HEK293T (cell line): ENCODE results near the gene PRR23A.

Experiments
- CTCF ChIA-PET: fragments of 350-600 bp; formaldehyde crosslinking; extraction: SDS; loops from one replicate; lab custom pipeline; 2021; ENCODE audit warnings: antibody characterized with exemption, inconsistent platforms; lab: Yijun Ruan, JAX
- POLR2A ChIA-PET: fragments of 350-600 bp; formaldehyde crosslinking; extraction: SDS; loops from one replicate; lab custom pipeline; 2020; ENCODE audit warnings: antibody characterized with exemption, inconsistent platforms; lab: Yijun Ruan, JAX
- DNase-seq: peaks from one replicate; pipeline ENCODE4 v3.0.0; 2012; ENCODE audit warnings: mixed read lengths; ENCODE audit errors: extremely low spot score
- ARNT ChIP-seq: fragments of 450-650 bp; IDR thresholded peaks from 2 replicates; pipeline ENCODE4 v1.6.1; 2017; ENCODE audit warnings: mild to moderate bottlenecking
- BHLHE40 ChIP-seq: fragments of 450-650 bp; IDR thresholded peaks from 2 replicates; pipeline ENCODE4 v1.6.1; 2016; ENCODE audit warnings: mild to moderate bottlenecking, moderate library complexity, borderline replicate concordance
- CTBP1 ChIP-seq: fragments of 450-650 bp; IDR thresholded peaks from 2 replicates; pipeline ENCODE4 v1.6.1; 2016; ENCODE audit warnings: borderline replicate concordance
- ELF4 ChIP-seq: fragments of 450-650 bp; IDR thresholded peaks from 2 replicates; pipeline ENCODE4 v1.6.1; 2017; ENCODE audit warnings: antibody characterized with exemption
- FOXA1 ChIP-seq: fragments of 450-650 bp; IDR thresholded peaks from 2 replicates; pipeline ENCODE4 v1.6.1; 2016; ENCODE audit warnings: mild to moderate bottlenecking
- FOXK2 ChIP-seq: fragments of 450-650 bp; IDR thresholded peaks from 2 replicates; pipeline ENCODE4 v1.6.1; 2016; ENCODE audit warnings: mild to moderate bottlenecking
- FOXM1 ChIP-seq: fragments of 450-650 bp; IDR thresholded peaks from 2 replicates; pipeline ENCODE4 v1.6.1; 2017; ENCODE audit warnings: mild to moderate bottlenecking, borderline replicate concordance
- HDGF ChIP-seq: fragments of 450-650 bp; IDR thresholded peaks from 2 replicates; pipeline ENCODE4 v1.6.1; 2017; ENCODE audit warnings: antibody characterized with exemption, borderline replicate concordance
- L3MBTL2 ChIP-seq: fragments of 450-650 bp; conservative IDR thresholded peaks from 2 replicates; pipeline ENCODE4 v1.6.1; 2016; ENCODE audit warnings: mild to moderate bottlenecking
- LEF1 ChIP-seq: fragments of 450-650 bp; IDR thresholded peaks from 2 replicates; pipeline ENCODE4 v1.6.1; 2017; ENCODE audit warnings: mild to moderate bottlenecking, borderline replicate concordance
- NFRKB ChIP-seq: fragments of 450-650 bp; IDR thresholded peaks from 2 replicates; pipeline ENCODE4 v1.6.1; 2016; ENCODE audit warnings: mild to moderate bottlenecking, moderate library complexity
- SP1 ChIP-seq: fragments of 450-650 bp; IDR thresholded peaks from 2 replicates; pipeline ENCODE4 v1.6.1; 2017
- SUZ12 ChIP-seq: fragments of 450-650 bp; IDR thresholded peaks from 2 replicates; pipeline ENCODE4 v1.6.1; 2016; ENCODE audit warnings: mild to moderate bottlenecking
- TARDBP ChIP-seq: fragments of 450-650 bp; IDR thresholded peaks from 2 replicates; pipeline ENCODE4 v1.6.1; 2016
- ZNF384 ChIP-seq: fragments of 450-650 bp; IDR thresholded peaks from 2 replicates; pipeline ENCODE4 v1.6.1; 2016
- TF ChIP-seq, protein P1 (sequence below): fragments of 450-650 bp; IDR thresholded peaks from 2 replicates; pipeline ENCODE4 v1.6.1; 2016

PRR23A gene

DNA sequence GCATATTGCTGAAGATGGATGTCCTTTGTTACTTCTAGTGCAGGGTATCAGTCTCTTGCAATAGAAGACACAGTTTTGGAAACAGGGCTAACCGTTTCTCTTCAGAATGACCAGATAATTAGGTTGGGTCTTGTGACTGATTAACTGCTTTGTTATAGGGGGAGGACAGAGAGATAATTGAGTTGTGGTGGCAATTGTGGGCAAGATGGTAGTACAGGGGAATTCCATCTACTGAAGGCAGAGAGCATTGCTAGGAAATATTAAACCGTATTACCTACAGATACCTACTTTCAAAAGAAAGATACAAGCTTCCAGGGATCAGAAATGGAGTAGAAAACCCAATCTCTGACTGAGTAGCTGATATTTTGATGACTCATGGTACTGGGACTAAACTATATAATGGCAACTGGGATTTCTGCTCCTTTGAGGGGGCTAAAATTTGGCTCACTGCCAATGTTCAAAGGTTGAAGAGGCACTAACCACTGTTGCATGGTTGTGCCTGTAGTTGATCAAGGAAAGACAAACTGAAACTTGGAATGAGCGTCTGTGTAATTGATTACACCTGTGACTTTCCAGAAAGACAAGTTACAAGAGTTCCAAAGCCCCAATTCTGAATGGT, 10.5 kb upstream of the PRR23A start:
- ChIA-PET CTCF (no interaction called here), POLR2A (no interaction called here)

DNA sequence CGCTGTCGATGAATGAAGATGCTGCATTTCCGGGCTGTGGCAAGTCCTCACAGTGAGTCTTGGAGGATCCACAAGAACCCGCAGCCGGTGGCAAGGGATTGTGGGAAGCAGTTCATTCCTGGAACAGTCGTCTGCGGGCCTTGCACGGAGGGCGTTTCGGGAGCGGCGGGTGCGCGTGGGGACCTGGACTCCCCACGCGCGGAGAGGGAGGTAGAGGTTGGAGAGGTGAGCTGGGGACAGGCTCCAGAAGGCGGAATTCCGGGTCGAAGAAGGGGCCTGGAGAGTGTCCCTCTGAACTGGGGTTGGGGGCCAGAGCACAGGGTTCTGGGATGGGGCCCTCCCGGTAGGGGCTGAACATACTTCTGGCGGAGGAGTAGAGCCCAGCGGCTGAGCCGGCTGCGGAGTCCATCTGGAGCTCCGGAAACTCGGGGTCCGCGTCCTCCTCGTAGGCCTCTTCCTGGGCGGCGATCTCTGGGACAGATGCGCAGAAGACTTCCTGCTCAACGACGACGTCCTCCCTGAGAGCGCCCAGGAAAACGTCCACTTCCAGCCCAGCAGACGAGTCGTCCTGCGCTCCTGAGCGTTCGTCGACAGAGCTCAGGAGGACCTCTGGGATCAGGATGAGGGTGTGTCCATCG, 593 bp downstream of the PRR23A start:
- no peak for DNase-seq
- POLR2A ChIA-PET = no interaction called here
- TF ChIP-seq LEF1 (no peak), ELF4 (no peak), TARDBP (no peak), ARNT (no peak), SUZ12 (no peak), NFRKB (no peak), SP1 (no peak), ZNF384 (no peak)
- TF ChIP-seq, protein P1, sequence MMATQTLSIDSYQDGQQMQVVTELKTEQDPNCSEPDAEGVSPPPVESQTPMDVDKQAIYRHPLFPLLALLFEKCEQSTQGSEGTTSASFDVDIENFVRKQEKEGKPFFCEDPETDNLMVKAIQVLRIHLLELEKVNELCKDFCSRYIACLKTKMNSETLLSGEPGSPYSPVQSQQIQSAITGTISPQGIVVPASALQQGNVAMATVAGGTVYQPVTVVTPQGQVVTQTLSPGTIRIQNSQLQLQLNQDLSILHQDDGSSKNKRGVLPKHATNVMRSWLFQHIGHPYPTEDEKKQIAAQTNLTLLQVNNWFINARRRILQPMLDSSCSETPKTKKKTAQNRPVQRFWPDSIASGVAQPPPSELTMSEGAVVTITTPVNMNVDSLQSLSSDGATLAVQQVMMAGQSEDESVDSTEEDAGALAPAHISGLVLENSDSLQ = no peak
- CTCF ChIA-PET = no interaction called here

More for the DNA sequence above, 10.5 kb upstream of the PRR23A start:
- no peak for TF ChIP-seq FOXA1
- TF ChIP-seq CTBP1 = no peak
- TF ChIP-seq FOXK2 = no peak
- TF ChIP-seq NFRKB = no peak
- TF ChIP-seq, protein P1 = no peak
- TF ChIP-seq TARDBP = no peak
- TF ChIP-seq ELF4 = no peak
- no peak for DNase-seq

DNA sequence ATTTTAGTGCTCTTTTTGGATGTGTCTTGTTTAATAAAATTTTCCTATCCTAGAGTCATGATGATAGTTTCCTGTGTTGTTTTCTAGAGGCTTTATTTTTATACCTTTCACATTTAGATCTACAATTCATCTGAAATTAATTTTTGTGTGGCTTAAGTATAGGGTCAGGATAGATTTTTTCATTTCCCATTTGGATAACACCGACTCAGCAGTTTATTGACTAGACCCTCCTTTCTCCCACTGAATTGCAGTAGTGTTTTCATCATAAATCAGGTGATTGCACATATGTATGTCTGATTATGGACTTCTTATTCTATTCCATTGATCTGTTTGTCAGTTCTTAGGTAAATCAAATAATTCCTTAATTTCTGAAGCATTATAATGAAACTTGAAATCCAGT, 10.4 kb downstream of the PRR23A start:
- TF ChIP-seq L3MBTL2 (no peak), ARNT (no peak), ELF4 (no peak), FOXM1 (no peak), TARDBP (no peak), NFRKB (no peak), ZNF384 (no peak), CTBP1 (no peak)
- CTCF ChIA-PET = no interaction called here
- POLR2A ChIA-PET = no interaction called here
- no peak for DNase-seq

DNA sequence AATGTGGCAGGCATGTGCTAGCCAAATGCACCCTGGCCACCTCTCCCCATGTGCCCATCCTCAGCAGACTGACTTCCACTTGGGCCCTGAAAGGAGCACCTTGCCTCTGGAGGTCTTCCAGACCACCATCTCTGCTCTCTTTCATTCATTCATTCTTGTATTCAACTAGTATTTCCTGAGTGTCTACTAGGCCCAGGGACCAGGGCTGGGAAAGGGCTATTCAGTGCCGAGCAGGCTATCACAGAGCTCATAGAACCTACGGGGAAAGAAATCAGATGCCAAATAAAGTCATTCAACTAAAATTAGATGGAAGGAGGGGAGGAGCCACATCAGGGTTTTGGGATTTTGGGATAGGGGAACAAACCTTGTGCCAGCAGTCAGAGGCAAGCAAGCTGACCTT, 18.9 kb downstream of the PRR23A start:
- ChIA-PET CTCF (interaction anchor here (0.9 kb wide), 1 partner anchor 72 kb away, joined by 3 read pairs; no protein-coding TSS in a partner anchor), POLR2A (no interaction called here)
- TF ChIP-seq ZNF384 (no peak), CTBP1 (no peak)

DNA sequence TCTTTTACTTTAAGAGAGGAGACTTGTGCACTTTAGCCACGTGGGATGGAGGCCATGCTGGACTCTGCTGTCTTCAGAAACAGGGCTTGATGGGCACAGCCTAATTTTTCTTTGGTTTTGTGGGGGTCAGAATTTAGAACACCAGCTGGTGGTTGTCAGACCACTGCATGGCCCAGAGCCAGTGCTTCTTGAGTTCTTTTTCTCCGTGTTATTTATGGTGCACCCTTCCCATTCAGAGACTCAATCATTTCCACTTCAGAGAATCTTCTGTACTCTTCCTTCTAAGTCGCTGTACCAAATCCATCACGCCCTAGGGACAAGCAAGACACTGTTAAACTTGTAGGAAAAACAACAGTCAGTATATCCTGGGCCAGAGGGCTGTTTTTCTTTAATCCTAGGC, 20.1 kb downstream of the PRR23A start:
- no peak for DNase-seq
- ChIA-PET POLR2A (no interaction called here), CTCF (no interaction called here)
- no peak for TF ChIP-seq LEF1
- no peak for TF ChIP-seq CTBP1
- TF ChIP-seq ZNF384 = no peak
- TF ChIP-seq HDGF = no peak
- TF ChIP-seq SUZ12 = no peak
- TF ChIP-seq FOXM1 = no peak
- no peak for TF ChIP-seq ARNT
- TF ChIP-seq, protein P1 = no peak
- TF ChIP-seq NFRKB = no peak
- no peak for TF ChIP-seq TARDBP
- no peak for TF ChIP-seq FOXK2
- no peak for TF ChIP-seq ELF4
- no peak for TF ChIP-seq BHLHE40
- TF ChIP-seq FOXA1 = no peak
- TF ChIP-seq L3MBTL2 = no peak
- no peak for TF ChIP-seq SP1

More for the DNA sequence above, 18.9 kb downstream of the PRR23A start:
- no peak for DNase-seq

DNA sequence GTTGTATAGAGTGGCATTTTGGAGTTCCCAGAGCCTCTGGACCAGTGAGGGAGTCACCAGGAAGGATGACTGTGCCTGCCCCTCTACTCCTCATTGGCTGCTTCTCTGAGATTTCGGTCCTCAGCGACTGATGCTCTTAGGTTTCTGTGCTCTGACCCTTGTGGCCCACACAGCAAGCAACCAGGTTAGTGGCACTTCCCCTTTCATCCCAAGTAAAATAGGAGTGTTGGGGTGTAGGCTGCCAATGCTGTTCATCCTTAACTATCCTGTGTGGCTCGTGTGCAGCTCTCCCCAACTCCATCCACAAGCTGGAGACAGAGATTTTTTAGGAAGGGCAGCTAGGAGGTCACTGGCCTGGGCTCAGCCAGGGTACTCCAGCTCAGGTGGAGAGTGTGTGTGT, 21.3 kb downstream of the PRR23A start:
- CTCF ChIA-PET = no interaction called here
- TF ChIP-seq HDGF (no peak), SP1 (no peak), TARDBP (no peak), BHLHE40 (no peak), CTBP1 (no peak), LEF1 (no peak), ZNF384 (no peak), FOXA1 (no peak), ELF4 (no peak), SUZ12 (no peak), FOXM1 (no peak), ARNT (no peak), L3MBTL2 (no peak), FOXK2 (no peak), NFRKB (no peak)
- TF ChIP-seq, protein P1 = no peak
- POLR2A ChIA-PET = no interaction called here
- DNase-seq = no peak
